ENCODE measurements around the gene TRIM72. TPM values are rescaled to one million over a fixed set of nuclear protein-coding genes. Genes with fewer than 3 reads are reported as not detected.

The TRIM72 gene
- total RNA-seq, 2 donors from 2014 or later: not detected

DNA sequence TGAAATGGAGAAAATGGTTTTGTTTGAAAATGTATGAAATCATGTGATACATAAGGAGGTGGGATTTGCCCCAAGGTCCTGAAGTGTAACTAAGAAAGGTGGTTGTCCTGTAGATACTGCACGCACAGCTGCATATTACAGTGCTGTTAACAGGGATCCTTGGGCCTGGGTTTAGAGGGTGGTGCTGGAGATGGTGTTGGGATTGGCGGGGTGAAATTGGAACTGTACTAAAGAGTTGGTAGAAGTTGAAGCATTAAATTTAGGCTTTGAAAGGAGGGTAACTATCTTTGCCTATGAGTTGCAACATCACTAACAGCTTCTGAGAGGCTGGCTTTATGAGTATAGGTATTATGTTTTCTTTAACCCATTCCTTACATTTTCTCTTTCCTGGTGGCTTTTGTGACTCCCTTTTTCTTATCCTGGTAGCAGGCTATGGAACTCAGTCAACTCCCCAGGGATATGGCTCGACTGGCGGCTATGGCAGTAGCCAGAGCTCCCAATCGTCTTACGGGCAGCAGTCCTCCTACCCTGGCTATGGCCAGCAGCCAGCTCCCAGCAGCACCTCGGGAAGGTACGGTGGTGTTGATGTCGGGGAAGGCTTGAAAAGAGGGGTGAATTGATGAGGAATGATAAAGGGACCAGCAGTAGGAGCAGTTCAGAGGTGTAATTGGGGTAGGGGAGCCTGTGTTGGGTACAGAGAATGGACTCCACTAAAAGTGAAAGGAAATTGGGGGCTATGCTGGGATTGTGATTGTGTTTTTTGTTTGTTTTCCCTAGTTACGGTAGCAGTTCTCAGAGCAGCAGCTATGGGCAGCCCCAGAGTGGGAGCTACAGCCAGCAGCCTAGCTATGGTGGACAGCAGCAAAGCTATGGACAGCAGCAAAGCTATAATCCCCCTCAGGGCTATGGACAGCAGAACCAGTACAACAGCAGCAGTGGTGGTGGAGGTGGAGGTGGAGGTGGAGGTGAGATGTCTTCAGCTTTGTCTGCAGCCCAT lies 30.2 kb upstream of the TRIM72 start:
- no peaks in the 10 kb centered on the region for H3K9me3 ChIP-seq
- H3K36me3 ChIP-seq (replicated peaks in 1 of 2; ENCODE audit: insufficient read depth in 1 of 2, low read depth in 2 of 2): peaks cover 9 to 38% of the 10 kb centered on the region in 2 donors
- intact Hi-C loops (cut with DNase I): no loop called here
- TF ChIP-seq POLR2A (IDR thresholded peaks at IDR 0.05): no peak
- TF ChIP-seq, protein P1, sequence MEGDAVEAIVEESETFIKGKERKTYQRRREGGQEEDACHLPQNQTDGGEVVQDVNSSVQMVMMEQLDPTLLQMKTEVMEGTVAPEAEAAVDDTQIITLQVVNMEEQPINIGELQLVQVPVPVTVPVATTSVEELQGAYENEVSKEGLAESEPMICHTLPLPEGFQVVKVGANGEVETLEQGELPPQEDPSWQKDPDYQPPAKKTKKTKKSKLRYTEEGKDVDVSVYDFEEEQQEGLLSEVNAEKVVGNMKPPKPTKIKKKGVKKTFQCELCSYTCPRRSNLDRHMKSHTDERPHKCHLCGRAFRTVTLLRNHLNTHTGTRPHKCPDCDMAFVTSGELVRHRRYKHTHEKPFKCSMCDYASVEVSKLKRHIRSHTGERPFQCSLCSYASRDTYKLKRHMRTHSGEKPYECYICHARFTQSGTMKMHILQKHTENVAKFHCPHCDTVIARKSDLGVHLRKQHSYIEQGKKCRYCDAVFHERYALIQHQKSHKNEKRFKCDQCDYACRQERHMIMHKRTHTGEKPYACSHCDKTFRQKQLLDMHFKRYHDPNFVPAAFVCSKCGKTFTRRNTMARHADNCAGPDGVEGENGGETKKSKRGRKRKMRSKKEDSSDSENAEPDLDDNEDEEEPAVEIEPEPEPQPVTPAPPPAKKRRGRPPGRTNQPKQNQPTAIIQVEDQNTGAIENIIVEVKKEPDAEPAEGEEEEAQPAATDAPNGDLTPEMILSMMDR (IDR thresholded peaks at IDR 0.05): no peak
- peaks cover 31% of the 10 kb centered on the region for H3K4me1 ChIP-seq
- no peak overlapping the region for H3K4me3 ChIP-seq
- WGBS, 2 donors: 76 to 77% methylated on average over 10 of the region's 10 CpGs
- no peak for DNase-seq
- ATAC-seq: no peak
- H3K27me3 ChIP-seq: no peaks in the 10 kb centered on the region
- H3K27ac ChIP-seq: no peak overlapping the region

DNA sequence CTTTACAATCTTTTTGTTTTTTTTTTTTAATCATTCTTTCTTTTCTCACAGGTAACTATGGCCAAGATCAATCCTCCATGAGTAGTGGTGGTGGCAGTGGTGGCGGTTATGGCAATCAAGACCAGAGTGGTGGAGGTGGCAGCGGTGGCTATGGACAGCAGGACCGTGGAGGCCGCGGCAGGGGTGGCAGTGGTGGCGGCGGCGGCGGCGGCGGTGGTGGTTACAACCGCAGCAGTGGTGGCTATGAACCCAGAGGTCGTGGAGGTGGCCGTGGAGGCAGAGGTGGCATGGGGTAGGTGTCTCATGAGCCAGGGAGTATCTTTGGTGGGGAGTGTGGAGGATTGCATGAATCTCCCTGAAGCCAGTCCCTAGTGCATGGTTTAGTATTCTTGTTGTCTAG lies 29.0 kb upstream of the TRIM72 start:
- intact Hi-C loops (cut with DNase I): no loop called here
- DNase-seq: no peak
- ATAC-seq: no peak
- Histone ChIP-seq H3K27ac (no peak overlapping the region), H3K4me1 (peaks cover 25% of the 10 kb centered on the region), H3K36me3 (replicated peaks in 1 of 2; ENCODE audit: insufficient read depth in 1 of 2, low read depth in 2 of 2) (peaks cover 19 to 47% of the 10 kb centered on the region in 2 donors), H3K4me3 (no peak overlapping the region), H3K27me3 (no peaks in the 10 kb centered on the region), H3K9me3 (no peaks in the 10 kb centered on the region)
- no peak for TF ChIP-seq POLR2A (IDR thresholded peaks at IDR 0.05)
- TF ChIP-seq, protein P1 (IDR thresholded peaks at IDR 0.05): no peak
- WGBS, 2 donors: 92 to 94% methylated on average over 14 of the region's 14 CpGs

DNA sequence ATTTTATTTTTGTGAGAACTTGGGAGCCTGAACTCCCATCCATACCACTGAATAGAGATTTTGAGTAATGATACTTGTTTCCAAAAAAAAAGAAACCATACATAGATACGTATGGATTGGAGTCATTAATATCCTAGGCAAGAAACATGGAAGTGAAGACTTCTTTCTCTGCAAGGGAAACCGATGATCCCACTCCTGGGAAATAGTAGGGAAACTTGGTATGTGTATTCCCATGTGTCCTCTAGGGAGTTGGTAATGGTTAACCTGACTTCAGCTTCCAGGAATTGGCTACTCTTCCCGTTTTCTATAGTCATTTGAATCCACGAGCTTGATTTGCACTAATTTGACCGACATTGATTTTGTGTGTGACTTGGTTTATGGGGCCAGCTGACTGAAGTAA lies 28.6 kb upstream of the TRIM72 start:
- ATAC-seq (no peak), DNase-seq (no peak)
- intact Hi-C loops (cut with DNase I): no loop called here
- Histone ChIP-seq H3K27me3 (no peaks in the 10 kb centered on the region), H3K36me3 (replicated peaks in 1 of 2; ENCODE audit: insufficient read depth in 1 of 2, low read depth in 2 of 2) (peaks cover 23 to 52% of the 10 kb centered on the region in 2 donors), H3K9me3 (no peaks in the 10 kb centered on the region), H3K4me1 (peaks cover 25% of the 10 kb centered on the region), H3K4me3 (no peak overlapping the region), H3K27ac (no peak overlapping the region)
- 51 to 60% methylated on average over 5 of the region's 5 CpGs for WGBS, 2 donors
- no peak for TF ChIP-seq POLR2A (IDR thresholded peaks at IDR 0.05)
- TF ChIP-seq, protein P1 (IDR thresholded peaks at IDR 0.05): no peak

DNA sequence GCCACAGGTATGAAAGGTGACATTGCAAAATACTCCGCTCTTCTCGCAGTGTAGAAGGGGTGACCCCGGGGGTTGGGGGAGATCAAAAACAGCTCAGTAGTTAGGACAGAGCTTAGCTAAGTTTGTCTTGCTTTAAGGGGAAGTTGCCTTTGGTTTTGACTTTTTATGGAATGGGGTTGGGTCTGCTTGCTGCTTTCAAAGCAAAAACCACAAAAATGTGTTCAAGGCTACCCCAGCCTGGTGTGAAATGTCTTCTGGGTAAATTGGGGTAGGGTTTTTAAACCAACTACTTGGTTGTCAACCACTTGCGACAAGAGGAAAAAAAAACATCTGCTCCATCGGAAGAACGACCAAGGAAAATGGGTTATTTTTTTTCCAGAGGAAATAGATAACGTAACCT lies 27.7 kb upstream of the TRIM72 start:
- peaks cover 27 to 60% of the 10 kb centered on the region in 2 donors for H3K36me3 ChIP-seq (replicated peaks in 1 of 2; ENCODE audit: insufficient read depth in 1 of 2, low read depth in 2 of 2)
- H3K4me1 ChIP-seq: peaks cover 25% of the 10 kb centered on the region
- ATAC-seq (no peak), DNase-seq (no peak)
- H3K4me3 ChIP-seq: no peak overlapping the region
- no peak overlapping the region for H3K27ac ChIP-seq
- TF ChIP-seq, protein P1 (IDR thresholded peaks at IDR 0.05): no peak
- TF ChIP-seq POLR2A (IDR thresholded peaks at IDR 0.05): no peak
- H3K9me3 ChIP-seq: no peaks in the 10 kb centered on the region
- WGBS, 2 donors: 51 to 68% methylated on average over 7 of the region's 7 CpGs
- intact Hi-C loops (cut with DNase I): no loop called here
- H3K27me3 ChIP-seq: no peaks in the 10 kb centered on the region
